GM12865 (cell line): ENCODE data around the gene SCAMP2.

Source experiments
- DNase-seq: peaks from one replicate; pipeline ENCODE4 v3.0.0; 2010; ENCODE audit warnings: low read depth
- H3K4me3 ChIP-seq: 2 replicates; pipeline ENCODE4 v1.5.1; 2011; ENCODE audit warnings: mild to moderate bottlenecking, low read depth, low read length, control low read depth
- CTCF ChIP-seq: IDR thresholded peaks from 2 replicates; pipeline ENCODE4 v1.5.1; 2011; ENCODE audit warnings: low read length, control low read depth, low read depth, inconsistent platforms; ENCODE audit not compliant: insufficient read depth; ENCODE audit errors: missing control alignments

SCAMP2 gene

GRCh38 chr15:74858369-74858740 is 14.8 kb downstream of the SCAMP2 start:
- TF ChIP-seq CTCF: no peak
- DNase-seq: no peak

GRCh38 chr15:74857671-74858368 is 15.3 kb downstream of the SCAMP2 start:
- H3K4me3 ChIP-seq: no peak overlapping the region
- peak; percentile 62 for DNase-seq
- TF ChIP-seq CTCF: no peak

More at GRCh38 chr15:74858369-74858740, 14.8 kb downstream of the SCAMP2 start:
- no peak overlapping the region for H3K4me3 ChIP-seq

- TF ChIP-seq CTCF: no peak
- no peak overlapping the region for H3K4me3 ChIP-seq
- DNase-seq: peak; percentile 91
Observed at GRCh38 chr15:74857082-74857655, 16.0 kb downstream of the SCAMP2 start.

GRCh38 chr15:74856537-74856936 is 16.6 kb downstream of the SCAMP2 start:
- DNase-seq: no peak
- no peak overlapping the region for H3K4me3 ChIP-seq
- TF ChIP-seq CTCF: no peak

- H3K4me3 ChIP-seq: no peak overlapping the region
- DNase-seq: no peak
- no peak for TF ChIP-seq CTCF
Observed at GRCh38 chr15:74855857-74856256, 17.3 kb downstream of the SCAMP2 start.

- no peak for TF ChIP-seq CTCF
- no peak for DNase-seq
- H3K4me3 ChIP-seq: no peak overlapping the region
Observed at GRCh38 chr15:74854453-74855022, 18.6 kb downstream of the SCAMP2 start.
